Measurements from ENCODE around the gene AP2A2.

GRCh38 chr11:975827-976226 is 50.2 kb downstream of the AP2A2 start:
- TF ChIP-seq RAD21 (IDR thresholded peaks at IDR 0.05; ENCODE audit: low read depth) (no peak; the same call in 1 of the 2 replicates), POLR2A (IDR thresholded peaks at IDR 0.05; ENCODE audit: borderline replicate concordance, extremely low read depth, insufficient read depth, insufficient read length) (no peak), ZFX (IDR thresholded peaks at IDR 0.05) (no peak), POLR2AphosphoS5 (IDR thresholded peaks at IDR 0.05; ENCODE audit: low read depth, low read length) (no peak), EZH2 (IDR thresholded peaks at IDR 0.05) (no peak), MAX (IDR thresholded peaks at IDR 0.05) (no peak)
- TF ChIP-seq, protein P1, sequence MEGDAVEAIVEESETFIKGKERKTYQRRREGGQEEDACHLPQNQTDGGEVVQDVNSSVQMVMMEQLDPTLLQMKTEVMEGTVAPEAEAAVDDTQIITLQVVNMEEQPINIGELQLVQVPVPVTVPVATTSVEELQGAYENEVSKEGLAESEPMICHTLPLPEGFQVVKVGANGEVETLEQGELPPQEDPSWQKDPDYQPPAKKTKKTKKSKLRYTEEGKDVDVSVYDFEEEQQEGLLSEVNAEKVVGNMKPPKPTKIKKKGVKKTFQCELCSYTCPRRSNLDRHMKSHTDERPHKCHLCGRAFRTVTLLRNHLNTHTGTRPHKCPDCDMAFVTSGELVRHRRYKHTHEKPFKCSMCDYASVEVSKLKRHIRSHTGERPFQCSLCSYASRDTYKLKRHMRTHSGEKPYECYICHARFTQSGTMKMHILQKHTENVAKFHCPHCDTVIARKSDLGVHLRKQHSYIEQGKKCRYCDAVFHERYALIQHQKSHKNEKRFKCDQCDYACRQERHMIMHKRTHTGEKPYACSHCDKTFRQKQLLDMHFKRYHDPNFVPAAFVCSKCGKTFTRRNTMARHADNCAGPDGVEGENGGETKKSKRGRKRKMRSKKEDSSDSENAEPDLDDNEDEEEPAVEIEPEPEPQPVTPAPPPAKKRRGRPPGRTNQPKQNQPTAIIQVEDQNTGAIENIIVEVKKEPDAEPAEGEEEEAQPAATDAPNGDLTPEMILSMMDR (IDR thresholded peaks at IDR 0.05 in 2 of 3, conservative IDR thresholded peaks at IDR 0.05 in 1 of 3; ENCODE audit: borderline replicate concordance in 1 of 3, insufficient read depth in 1 of 3, low read depth in 2 of 3, low read length in 2 of 3), result no peak
